Fibroblast of pulmonary artery (primary cell): Measurements from ENCODE around the gene PRPS1.
A peak's percentile ranks its signal among the peaks of the same experiment; 100 is the strongest.

Source experiments
- DNase-seq: peaks from one replicate; pipeline ENCODE4 v3.0.0-alpha.2; 2010; ENCODE audit warnings: low read depth
- H3K4me3 ChIP-seq: replicated peaks from 2 replicates; pipeline ENCODE4 v1.5.1; 2011; ENCODE audit warnings: low read depth, mild to moderate bottlenecking, control low read depth, low read length, moderate library complexity
- CTCF ChIP-seq: IDR thresholded peaks from 2 replicates; pipeline ENCODE4 v1.5.1; 2011; ENCODE audit warnings: mild to moderate bottlenecking, control low read depth, low read length, inconsistent platforms; ENCODE audit errors: missing control alignments

PRPS1 gene

GRCh38 chrX:107674480-107675364 is 46.4 kb downstream of the PRPS1 start:
- DNase-seq, result peak; percentile 92
- no peak for TF ChIP-seq CTCF
- peak overlapping the region; percentile 82 for H3K4me3 ChIP-seq

- no peak for TF ChIP-seq CTCF
- peak overlapping the region; percentile 82 for H3K4me3 ChIP-seq
- DNase-seq, result no peak
These were observed 47.0 kb downstream of the PRPS1 start for GRCh38 chrX:107675365-107675654.

GRCh38 chrX:107675823-107676555 is 47.7 kb downstream of the PRPS1 start:
- no peak for TF ChIP-seq CTCF
- peak overlapping the region; percentile 82 for H3K4me3 ChIP-seq
- peak; percentile 78 for DNase-seq

- no peak for TF ChIP-seq CTCF
- H3K4me3 ChIP-seq, result peak overlapping the region; percentile 82
- peak; percentile 97 for DNase-seq
These were observed 48.5 kb downstream of the PRPS1 start for GRCh38 chrX:107676559-107677378.

- no peak for TF ChIP-seq CTCF
- peak; percentile 38 for DNase-seq
- H3K4me3 ChIP-seq, result peak overlapping the region; percentile 14
These were observed 49.2 kb downstream of the PRPS1 start for GRCh38 chrX:107677501-107677901.

- TF ChIP-seq CTCF, result no peak
- no peak overlapping the region for H3K4me3 ChIP-seq
- peak; percentile 16 for DNase-seq
These were observed 49.6 kb downstream of the PRPS1 start for GRCh38 chrX:107677909-107678308.
